HL-60 (cell line): ENCODE results near the gene ABCA1.

ENCODE experiments used
- CTCF ChIP-seq: IDR thresholded peaks from one replicate; pipeline ENCODE4 v1.5.1; 2011; ENCODE audit warnings: low read length, control low read depth, inconsistent platforms; ENCODE audit not compliant: insufficient read depth
- POLR2AphosphoS5 ChIP-seq: IDR thresholded peaks from 2 replicates; pipeline ENCODE4 v1.6.1; 2012; ENCODE audit warnings: low read depth

- TF ChIP-seq CTCF = no peak
- no peak for TF ChIP-seq POLR2AphosphoS5
Measured at GRCh38 chr9:104950838-104951237, 22.9 kb upstream of the ABCA1 start.
